Effector CD8-positive, alpha-beta T cell (primary cell): Measurements from ENCODE around the gene CGB7.
"Not testable (repeated sequence)": the region's sequence is repeated elsewhere in the genome, so short reads cannot be mapped to it uniquely, and the experiment has no call there.

ENCODE experiments used
- DNase-seq: peaks from one replicate; lab custom pipeline; 2025; lab: John Stamatoyannopoulos, UW
- total RNA-seq, 4 experiments: gene quantifications; one replicate each; lab custom pipeline; 2026; lab: John Stamatoyannopoulos, UW

Gene CGB7
- 0 reads per million in 4 experiments for total RNA-seq

DNA sequence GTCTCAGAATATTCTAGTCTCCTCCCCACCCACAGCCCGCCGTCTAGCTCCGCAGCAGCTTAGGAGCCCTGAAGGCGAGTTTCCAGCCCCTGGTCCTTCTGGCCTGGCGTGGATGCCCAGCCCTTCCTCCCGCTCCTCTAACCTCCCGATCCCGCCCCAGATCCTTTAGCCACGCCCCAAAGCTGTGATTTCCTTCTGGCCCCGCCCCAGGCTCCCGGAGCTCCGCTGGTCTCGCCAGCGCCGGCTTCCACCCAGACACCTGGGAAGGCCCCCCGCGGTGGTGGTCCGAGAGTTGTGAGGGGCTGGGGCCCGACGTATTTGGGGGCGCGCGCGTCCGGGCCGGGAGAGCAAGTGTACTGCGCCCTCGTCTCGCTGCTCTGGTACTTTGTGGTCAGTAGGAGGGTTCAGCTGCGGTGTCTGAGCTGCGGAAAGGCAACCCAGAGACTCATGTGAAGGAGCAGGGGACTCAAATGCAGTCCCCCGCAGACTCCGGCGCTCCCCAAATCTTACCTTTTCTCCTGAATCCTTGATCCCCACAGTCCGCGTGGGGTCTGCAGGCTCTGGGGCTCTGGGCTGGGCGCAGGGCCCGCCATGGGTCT, at the start of gene CGB7:
Gene CGB7, minus strand, starts transcription at position 114 of the 599 bp plus-strand sequence. CDS start 2,374 bp downstream, outside the sequence.
- peak; percentile 27 for DNase-seq

DNA sequence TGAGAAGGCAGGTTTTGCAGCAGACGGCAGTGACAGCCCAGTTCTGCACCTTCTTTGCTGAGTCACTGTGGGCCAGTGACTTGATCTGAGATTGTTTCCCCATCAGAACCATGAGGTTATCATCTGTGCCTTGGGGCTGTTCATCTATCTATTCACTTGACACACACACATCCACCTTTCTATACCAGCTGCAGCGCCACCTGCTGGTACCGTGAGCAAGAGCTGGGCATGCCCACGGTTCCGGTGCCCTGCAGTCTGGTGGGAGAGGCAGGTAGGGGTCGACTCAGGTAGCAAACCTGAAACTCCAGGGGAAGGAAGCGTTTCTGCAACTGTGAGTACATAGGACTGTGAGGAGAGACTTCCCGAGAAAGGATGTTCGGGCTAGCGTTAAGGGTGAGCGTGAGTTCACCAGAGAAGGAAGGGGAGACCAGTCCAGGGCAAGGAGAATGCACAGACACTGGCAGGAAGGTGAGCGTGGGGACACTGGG, 49.1 kb upstream of the CGB7 start:
- DNase-seq: peak; percentile 50

DNA sequence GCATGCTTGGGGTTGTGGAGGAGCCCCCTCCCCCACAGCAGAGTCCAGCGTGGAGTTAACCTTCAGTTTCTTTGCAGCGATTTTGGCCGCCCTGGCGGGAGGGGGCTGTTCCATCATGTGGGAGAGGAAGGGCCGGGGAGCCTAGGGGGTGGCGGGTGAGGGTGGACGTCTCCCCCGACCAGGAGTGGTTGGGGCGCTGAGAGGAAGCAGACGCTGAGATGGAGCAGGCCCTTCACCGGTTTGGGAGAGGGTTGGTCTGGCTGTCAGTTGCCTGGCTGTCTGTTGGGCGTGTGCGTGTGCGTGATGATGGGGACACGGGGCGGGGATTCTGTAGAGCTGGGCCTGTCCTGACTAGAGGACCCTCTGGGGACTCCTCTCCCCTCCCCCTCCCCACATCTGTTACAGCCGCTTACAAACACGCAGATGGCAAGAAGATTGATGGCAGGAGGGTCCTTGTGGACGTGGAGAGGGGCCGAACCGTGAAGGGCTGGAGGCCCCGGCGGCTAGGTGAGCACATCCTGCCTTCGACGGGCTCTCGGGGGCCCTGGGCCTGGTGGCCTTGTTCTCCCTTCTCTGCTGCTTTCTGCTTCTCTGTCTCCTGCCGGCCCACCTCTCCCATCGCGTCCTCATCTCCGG, 46.8 kb upstream of the CGB7 start:
- no peak for DNase-seq

DNA sequence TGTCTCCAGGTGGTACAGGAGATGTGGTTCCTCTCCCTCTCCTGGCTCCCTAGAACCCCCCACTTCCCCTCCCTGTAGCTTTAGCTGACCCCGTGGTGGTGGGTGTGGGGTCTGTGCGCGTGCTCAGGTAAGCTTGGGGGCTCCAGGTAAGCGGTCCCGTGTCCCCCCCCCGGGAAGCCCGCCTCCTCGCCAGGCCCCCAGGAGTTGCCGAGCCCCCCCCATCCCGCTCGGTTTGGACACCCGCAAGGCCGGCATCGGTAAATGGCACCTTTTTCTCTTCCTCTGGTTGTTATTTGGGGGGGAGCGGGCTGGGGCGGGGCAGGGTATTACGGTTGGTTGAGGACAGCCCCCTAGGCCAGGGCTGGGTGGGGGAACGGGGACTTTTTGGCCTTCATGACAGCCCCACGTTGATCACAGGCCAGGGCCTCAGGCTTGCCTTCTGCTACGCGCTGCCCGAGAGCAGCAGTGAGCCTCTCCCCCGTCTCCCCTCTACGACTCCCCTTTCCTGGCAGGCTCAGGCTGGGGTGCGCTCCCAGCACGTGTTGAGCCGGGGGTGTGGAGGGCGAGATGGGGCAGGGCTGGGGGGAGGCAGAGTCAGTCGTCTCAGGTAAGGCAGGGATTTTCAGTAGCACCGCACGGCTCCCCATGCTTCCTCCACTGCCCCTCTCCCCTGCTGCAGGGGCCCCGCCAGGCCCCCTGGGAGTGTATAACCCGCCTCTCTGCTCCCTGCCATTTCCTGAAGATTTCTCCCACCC, 46.0 kb upstream of the CGB7 start:
- no peak for DNase-seq

DNA sequence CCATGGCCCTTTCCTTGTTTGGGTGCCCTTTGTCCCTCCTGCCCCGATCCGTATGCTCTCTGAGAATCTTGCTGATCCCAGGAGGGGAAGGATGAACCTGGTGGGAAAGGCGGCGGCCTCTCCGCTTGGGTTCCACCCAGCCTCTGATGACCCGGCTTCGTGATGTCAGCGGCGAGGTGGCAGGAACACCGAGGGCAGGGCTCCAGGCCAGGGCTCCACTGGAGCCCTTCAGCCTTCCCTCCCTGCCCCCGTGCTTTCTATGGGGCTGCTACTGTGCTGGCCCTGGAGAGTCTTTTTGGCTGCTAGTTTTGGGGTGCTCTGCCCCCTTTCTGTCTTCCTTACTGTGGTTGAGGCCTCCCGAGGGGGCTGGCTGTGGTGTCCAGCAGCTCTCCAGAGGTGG, 44.8 kb upstream of the CGB7 start:
- DNase-seq: no peak

DNA sequence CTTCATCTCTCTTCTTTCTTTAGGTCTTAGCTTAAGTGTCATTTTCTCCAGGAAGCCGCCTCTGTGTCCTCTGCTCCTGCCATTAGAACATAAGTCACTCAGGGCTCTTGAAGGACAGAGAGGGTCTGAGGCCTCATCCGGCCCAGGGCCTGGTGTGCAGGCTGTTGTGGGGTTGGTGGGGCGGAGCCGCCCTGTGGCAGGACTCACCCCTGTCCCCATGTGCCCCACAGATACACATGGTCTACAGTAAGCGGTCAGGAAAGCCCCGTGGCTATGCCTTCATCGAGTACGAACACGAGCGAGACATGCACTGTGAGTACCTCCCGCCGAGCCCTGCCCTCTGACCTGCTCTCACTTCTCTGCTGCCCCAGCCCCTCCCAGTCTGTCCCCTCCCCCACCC, 43.6 kb upstream of the CGB7 start:
- no peak for DNase-seq

DNA sequence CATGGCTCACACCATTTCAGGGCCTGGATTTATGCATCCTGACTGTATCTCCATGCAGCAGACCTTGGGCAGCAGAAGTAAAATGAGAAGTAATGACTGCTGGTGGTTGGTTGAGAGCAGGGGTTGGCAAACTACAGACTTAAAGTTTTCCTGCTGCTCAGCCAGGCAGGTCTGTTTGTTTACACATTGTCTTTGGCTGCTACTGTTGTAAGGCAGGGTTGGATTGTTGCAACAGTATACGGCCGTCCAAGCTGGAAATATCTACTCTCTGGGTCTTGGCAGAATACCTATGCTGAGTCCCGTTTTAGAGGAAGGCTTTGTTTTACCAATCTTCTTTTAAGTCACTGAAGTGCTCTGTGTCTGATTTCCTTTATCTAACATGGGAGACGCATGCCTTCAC, 41.2 kb upstream of the CGB7 start:
- no peak for DNase-seq

DNA sequence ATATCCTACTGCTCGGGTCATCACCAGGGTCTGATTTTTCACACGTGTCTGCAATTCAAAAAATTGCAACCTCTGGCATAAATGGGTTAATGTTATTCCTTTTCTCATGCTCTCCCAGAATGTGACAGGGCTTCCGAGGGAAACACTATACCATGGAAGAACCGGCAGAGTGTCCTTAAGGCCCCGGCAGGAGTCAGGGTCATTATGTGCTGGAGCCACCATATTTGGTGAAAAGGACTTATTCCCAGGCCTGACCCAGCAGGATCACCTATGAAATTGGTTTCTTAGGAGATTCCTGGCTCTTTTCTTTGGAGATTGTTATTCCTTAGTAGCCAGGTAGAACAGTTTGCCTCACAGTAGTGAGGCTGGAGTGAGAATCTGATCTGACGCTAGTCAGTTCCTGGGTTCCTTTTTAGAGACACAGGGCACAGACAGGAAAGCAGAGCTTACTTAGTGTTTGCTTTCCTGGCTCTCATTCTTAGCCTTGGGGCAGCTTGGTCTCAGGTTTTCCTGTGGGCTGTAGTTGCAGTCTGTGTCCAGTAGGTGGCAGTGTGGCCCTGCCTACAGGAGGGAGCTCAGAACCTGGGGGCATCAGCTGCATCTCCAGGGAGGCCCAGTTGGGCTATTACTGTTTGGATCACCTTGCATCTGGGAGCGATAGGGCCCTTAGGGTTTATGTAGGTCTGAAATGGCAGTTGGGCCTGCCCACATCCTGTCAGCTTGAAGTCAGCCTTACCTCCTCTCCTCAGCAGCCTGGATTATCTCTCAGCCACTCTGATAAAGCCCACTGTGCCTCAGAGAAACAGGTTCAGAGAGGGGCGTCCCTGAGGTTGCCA, 40.1 kb upstream of the CGB7 start:
- DNase-seq: peak; percentile 67

DNA sequence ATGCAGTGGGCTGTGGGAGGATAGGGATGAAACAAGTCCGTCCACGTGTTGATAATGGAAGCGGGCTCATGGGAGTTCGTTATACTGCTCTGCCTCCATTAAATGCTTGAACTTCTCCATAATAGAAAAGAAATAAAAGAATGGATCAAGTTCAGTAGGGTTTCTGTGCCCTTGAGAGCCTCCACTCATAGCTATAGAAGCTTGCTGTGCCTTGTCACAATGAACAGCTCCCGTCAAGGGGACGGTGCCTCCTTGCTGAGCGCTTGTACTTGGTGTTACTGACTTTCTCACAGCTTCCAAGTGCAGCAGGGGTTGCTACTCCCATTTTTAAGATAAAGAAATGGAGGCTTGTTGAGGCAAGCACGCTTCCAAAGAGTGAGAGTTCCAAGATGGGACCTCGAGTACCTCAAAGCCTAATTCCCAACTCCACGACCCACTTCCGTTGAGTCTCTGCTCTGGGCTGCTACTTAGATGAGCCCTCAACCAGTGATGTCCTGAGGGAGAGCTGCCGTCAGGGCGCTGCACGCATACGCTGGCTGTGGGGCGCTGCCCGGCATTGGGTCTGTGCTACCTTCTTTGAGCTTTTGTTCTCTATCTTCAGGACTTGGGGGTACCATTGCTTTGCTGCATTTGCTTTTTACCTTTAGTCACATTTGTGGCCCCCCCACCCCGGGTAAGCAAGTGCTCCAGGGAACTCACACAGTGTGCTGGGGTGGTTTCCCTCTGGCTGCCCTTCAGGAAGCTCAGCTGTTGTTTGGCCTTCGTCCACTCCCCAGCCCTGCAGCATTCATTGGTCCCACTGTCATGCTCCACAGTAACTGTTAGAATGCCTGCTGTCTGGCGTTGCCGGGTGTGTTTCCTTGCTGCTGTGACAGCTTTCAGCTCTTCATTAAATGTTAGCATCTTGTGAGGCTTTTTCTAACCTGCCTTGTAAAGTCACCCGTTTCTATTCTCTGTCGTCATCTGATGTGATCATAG, 37.2 kb upstream of the CGB7 start:
- DNase-seq: no peak

DNA sequence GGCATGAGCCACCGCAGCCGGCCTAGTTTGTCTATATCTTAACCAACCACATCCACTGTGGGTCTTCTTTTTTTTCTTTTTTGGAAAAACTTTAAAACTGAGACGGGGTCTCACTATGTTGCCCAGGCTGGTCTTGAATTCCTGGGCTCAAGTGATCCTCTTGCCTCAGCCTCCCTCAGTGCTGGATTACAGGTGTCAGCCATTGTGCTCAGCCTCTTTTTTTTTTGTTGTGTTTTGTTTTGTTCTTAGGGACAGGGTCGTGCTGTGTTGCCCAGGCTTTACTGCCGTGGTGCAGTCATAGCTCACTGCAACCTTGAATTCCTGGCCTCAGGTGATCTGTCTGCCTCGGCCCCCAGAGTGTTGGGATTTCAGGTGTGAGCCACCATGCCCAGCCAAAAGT, 35.1 kb upstream of the CGB7 start:
- no peak for DNase-seq

DNA sequence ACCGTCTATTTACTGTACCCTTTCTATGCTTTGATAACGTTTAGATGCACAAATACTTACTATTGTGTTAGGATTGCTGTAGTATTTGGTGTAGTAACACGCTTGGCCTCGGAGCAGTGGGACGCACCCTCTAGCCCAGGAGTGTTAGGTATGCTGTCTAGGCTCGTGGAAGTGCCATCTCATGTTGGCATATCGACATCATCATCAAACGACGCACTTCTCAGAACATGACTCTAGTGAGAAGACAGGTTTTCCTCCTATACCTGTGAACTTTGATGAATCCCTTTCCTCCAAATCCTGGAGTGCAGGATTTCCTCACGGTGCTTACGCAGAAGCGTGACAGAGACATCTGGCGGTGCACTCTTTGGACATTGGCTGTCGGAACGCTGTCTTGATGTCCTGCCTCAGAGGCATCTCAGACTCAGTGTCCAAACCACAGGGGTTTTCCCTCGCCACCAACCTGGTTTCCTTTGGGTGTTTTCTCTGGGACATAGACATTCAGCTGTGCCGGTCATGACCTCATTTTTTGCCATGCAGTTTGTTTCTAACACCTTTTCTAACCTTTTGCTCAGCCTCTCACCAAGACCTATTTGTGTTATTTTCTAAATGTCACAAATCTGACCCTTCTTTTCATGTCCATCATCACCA, 34.0 kb upstream of the CGB7 start:
- no peak for DNase-seq

DNA sequence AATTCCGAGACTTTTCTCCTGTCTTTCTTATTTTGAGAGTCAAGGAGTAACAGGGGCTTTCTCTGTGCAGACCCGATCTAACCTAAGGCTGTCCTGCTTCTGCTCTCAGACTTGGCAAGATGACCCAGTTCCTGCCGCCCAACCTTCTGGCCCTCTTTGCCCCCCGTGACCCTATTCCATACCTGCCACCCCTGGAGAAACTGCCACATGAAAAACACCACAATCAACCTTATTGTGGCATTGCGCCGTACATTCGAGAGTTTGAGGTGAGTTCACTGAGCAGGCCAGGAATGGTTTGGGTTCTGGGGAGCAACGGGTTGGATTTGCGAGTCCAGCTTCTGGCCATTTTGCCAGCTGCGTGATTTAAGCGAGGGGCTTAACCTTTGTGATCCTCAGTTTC, 28.7 kb upstream of the CGB7 start:
- DNase-seq: no peak

DNA sequence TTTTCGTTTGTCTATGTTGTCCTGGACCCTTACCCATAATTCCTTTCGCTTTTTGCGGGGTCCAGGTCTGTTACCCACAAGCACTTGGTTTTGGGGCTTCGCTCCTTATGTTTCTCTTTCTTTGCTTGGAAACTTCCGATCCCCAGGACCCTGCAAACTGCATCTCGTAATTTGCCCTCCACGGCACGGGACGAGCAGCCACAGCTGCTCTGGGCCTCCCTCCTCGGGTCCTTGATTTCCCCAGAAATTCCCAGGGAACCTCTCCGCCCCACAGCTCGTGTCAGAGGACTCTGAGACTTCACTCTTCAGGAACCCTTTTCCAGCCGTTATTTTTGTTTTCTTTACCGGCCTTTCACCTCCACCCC, 28.3 kb upstream of the CGB7 start:
- DNase-seq: no peak

DNA sequence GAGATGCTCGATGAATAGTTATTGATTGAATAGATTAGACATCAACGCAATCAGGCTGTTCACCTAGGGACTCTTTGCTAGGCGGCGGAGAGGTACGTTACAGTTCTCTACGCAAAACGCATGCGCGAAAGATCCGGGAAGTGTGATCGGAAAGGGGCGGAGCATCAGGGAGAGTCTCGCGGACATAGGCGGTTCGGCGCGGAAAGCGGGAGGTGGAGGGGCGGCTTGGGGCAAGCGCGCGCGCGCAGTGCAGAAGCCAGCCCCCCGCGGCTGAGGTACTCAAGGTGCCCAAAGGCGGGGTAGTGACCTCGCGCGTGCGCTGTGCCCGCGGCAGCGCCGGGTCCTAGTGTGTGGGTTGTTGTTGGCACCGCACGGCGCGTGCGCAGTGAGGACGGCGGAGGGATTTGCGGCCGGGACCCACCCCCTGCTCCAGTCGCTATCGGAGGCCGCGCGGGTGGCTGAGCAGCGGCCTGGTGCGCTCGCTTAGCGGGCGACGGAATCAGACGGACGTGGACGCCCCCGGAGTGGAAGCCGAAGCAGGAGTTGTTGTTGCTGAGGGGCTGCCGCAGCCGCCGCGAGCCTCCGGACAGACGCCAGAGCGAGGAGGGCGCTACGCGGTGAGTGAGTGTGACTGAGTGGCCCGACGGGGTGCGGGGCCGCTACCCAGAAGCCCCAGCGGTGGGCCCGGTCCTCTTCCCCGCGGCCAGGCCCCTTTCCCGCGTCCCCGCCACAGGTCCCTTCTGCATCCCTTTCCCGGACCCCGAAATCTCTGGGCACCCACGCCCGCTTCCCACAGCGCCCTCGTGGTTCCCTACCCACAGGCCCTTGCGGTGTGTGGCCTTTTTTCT, 27.7 kb upstream of the CGB7 start, which contains the start of gene SNRNP70:
Gene SNRNP70, plus strand, starts transcription at position 432 of the 848 bp plus-strand sequence. CDS start 964 bp downstream, outside the sequence.
- DNase-seq: peak; percentile 98

DNA sequence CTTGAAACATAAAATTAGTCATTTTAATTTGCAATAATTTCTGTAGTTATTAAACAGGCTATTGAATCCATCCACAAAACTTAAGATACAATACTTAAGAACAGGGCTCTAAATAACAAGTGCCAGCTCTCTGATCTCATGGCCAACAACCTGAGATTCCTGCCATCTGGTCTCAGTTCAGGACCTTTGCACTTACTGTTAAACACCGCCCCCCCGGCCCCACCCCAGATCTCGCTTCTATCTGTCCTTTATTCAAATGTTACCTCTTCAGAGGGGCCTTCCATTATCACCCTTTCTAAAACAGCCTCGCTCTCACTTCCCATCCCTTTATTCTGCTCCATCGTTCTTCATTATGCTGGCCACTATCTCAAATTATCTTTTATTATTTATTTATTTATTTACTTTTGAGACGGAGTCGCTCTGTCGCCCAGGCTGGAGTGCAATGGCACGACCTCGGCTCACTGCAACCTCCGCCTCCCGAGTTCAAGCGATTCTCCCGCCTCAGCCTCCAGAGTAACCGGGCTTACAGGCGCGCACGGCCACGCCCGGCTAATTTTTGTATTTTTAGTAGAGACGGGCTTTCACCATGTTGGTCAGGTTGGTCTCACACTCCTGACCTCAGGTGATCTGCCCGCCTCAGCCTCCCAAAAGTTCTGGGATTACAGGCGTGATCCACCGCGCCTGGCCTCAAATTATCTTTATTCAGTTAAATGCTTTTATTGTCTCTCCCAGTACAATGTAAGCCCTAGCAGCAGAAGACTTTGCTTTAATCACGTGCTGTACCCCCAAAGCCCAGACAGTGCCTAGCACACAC, 26.9 kb upstream of the CGB7 start:
- DNase-seq: no peak

DNA sequence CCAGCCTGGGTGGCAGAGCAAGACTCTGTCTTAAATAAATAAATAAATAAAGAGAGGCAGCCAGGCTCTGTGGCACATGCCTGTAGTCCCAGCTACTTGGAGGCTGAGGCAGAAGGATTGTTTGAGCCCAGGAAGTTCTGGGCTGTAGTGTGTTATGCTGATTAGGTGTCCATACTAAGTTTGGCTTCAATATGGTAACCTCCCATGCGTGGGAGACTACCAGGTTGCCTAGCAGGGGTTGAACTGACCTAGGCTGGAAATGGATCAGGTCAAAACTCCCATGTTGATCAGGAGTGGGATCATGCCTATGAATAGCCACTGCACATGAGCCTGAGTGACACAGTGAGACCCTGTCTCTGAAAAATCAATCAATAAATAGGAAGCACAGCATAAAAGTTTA, 23.7 kb upstream of the CGB7 start:
- DNase-seq: no peak

DNA sequence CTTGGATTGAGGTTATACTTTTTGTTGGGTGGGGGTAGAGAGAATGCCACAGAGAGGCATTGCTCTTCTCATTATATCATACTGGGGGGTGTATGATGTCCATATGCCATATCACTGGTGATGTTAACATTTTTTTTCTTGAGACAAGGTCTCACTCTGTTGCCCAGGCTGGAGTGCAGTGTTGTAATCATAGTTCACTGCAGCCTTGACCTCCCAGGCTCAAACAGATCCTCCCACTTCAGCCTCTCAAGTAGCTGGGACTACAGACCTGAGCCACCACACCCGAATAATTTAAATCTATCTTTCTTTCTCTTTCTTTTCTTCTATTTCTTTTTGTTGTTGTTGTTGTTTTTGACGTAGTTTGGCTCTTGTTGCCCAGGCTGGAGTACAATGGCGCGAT, 22.8 kb upstream of the CGB7 start:
- no peak for DNase-seq

DNA sequence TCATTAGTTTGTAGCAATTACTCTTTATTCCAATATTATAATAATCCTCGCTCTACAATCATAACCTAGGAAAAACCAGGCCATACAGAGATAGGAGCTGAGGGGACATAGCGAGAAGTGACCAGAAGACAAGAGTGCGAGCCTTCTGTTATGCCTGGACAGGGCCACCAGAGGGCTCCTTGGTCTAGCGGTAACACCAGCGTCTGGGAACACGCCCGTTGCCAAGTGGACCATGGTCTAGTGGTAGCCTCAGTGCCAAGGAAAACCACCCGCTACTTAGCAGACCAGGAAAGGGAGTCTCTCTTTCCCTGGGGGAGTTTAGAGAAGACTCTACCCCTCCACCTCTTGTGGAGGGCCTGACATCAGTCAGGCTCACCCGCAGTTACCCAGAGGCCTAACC, 17.3 kb upstream of the CGB7 start:
- not testable (repeated sequence) for DNase-seq
